ENCODE measurements around the gene CFAP74. TPM values are rescaled to one million over a fixed set of nuclear protein-coding genes. Genes with fewer than 3 reads are reported as not detected.

CFAP74 gene
- total RNA-seq, 1 experiment from 2014 or later, result not detected

DNA sequence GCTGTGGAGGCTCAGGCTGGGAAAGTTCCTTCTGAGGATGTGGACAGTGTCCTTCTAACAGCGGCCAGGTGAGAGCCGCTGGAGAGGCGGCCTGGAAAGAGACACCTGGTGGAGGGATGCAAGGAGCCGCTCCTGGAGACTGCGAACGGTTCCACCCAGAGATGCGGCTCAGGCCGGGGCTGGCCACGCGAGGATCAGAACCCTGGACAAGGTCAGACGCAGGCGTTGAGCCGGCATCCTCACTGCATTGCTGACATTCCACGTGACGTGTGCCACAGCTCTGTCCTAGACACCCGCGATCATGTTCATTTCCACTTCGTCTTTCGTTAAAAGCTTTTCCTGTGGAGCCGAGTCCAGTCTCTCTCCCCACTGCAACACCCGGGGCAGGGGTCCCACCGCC is 28.8 kb downstream of the CFAP74 start:
- Histone ChIP-seq H3K4me2 (ENCODE audit: low read length) (no peak overlapping the region), H3K36me3 (ENCODE audit: low read depth, low read length) (no peaks in the 10 kb centered on the region), H3K4me3 (ENCODE audit: low read length) (no peak overlapping the region), H3K9ac (ENCODE audit: low read length) (no peak overlapping the region), H3K27me3 (ENCODE audit: low read length) (peaks cover 3% of the 10 kb centered on the region; the same call in 1 of the 2 replicates), H3K4me1 (ENCODE audit: insufficient read depth, low read length) (no peaks in the 10 kb centered on the region), H3K27ac (ENCODE audit: low read length) (no peak overlapping the region), H2AFZ (ENCODE audit: low read length) (no peak overlapping the region), H3K79me2 (ENCODE audit: low read length) (no peaks in the 10 kb centered on the region), H4K20me1 (ENCODE audit: low read length) (no peaks in the 10 kb centered on the region), H3F3A (ENCODE audit: low read length, unreplicated experiment) (no peaks in the 10 kb centered on the region), H3K9me2 (replicated peaks; ENCODE audit: low read length) (no peaks in the 10 kb centered on the region), H3K9me3 (ENCODE audit: low read length) (no peaks in the 10 kb centered on the region)
- no peak for DNase-seq
- POLR2A ChIA-PET (ENCODE audit: unreplicated experiment), result no interaction called here
- intact Hi-C loops (cut with micrococcal nuclease), result no loop called here
- no peak for ATAC-seq
- no TSS peak for BruUV-seq (replicated peaks)
- CTCF ChIA-PET, result no interaction called here
- TF ChIP-seq, protein P1, sequence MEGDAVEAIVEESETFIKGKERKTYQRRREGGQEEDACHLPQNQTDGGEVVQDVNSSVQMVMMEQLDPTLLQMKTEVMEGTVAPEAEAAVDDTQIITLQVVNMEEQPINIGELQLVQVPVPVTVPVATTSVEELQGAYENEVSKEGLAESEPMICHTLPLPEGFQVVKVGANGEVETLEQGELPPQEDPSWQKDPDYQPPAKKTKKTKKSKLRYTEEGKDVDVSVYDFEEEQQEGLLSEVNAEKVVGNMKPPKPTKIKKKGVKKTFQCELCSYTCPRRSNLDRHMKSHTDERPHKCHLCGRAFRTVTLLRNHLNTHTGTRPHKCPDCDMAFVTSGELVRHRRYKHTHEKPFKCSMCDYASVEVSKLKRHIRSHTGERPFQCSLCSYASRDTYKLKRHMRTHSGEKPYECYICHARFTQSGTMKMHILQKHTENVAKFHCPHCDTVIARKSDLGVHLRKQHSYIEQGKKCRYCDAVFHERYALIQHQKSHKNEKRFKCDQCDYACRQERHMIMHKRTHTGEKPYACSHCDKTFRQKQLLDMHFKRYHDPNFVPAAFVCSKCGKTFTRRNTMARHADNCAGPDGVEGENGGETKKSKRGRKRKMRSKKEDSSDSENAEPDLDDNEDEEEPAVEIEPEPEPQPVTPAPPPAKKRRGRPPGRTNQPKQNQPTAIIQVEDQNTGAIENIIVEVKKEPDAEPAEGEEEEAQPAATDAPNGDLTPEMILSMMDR (conservative IDR thresholded peaks at IDR 0.05; ENCODE audit: low read depth, low read length), result no peak
- TF ChIP-seq EZH2phosphoT487 (IDR thresholded peaks at IDR 0.05; ENCODE audit: borderline replicate concordance, low read length) (no peak), EZH2 (IDR thresholded peaks at IDR 0.05; ENCODE audit: low read length, unreplicated experiment) (no peak)

DNA sequence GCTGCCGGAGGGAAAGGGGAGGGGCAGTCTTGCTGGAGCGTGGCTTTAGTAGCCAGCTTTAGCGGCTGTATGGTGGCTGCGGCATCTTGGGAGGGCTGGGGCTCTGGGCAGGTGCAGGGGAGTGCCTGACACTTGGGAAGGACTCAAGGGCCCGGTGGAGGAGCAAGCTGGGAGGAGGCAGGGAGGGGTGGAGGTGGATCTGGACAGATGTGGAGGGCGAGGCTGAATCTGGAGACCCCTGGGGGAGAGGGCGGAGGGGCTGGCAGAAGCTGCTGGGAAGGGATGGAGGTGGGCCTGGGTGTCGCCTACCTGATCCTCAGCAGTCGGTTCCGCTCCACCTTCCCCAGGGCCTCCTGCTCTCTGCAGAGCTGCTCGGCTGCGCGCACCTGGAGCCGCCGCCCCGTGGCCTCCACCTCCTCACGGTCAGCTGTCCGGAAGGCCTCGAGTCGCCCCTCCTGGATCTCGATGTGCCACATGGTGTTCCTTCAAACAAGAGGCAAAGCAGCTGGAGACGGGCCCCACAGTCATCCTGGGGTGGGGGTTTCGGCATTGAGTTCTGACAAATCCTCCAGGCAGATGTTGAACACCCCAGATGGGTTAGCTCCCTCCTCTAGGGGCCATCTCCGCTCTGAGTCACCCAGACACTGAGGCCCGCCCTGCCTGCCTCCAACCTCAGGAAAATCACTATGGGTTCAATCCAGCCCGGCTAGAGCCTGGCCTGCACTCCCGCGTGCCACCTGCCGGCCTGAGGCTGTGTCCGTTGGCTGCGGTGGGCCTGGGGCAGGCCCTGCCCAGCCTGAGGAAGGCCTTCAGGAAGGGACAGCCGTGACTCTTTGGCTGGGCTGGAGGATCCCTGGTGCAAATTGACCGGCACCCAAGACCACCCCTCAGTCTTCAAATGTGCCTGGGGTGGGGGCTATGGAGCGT is 29.6 kb downstream of the CFAP74 start:
- H3K27ac ChIP-seq (ENCODE audit: low read length), result no peak overlapping the region
- H3K36me3 ChIP-seq (ENCODE audit: low read depth, low read length), result no peaks in the 10 kb centered on the region
- no peaks in the 10 kb centered on the region for H3F3A ChIP-seq (ENCODE audit: low read length, unreplicated experiment)
- ChIA-PET POLR2A (ENCODE audit: unreplicated experiment) (no interaction called here), CTCF (no interaction called here)
- H4K20me1 ChIP-seq (ENCODE audit: low read length), result no peaks in the 10 kb centered on the region
- H3K4me2 ChIP-seq (ENCODE audit: low read length), result no peak overlapping the region
- no peaks in the 10 kb centered on the region for H3K9me3 ChIP-seq (ENCODE audit: low read length)
- H2AFZ ChIP-seq (ENCODE audit: low read length), result no peak overlapping the region
- TF ChIP-seq, protein P1 (conservative IDR thresholded peaks at IDR 0.05; ENCODE audit: low read depth, low read length), result no peak
- TF ChIP-seq EZH2phosphoT487 (IDR thresholded peaks at IDR 0.05; ENCODE audit: borderline replicate concordance, low read length) (no peak), EZH2 (IDR thresholded peaks at IDR 0.05; ENCODE audit: low read length, unreplicated experiment) (no peak)
- H3K9ac ChIP-seq (ENCODE audit: low read length), result no peak overlapping the region
- no peak for DNase-seq
- H3K9me2 ChIP-seq (replicated peaks; ENCODE audit: low read length), result no peaks in the 10 kb centered on the region
- ATAC-seq, result no peak
- no TSS peak for BruUV-seq (replicated peaks)
- H3K4me3 ChIP-seq (ENCODE audit: low read length), result no peak overlapping the region
- H3K4me1 ChIP-seq (ENCODE audit: insufficient read depth, low read length), result no peaks in the 10 kb centered on the region
- H3K27me3 ChIP-seq (ENCODE audit: low read length), result peaks cover 3% of the 10 kb centered on the region; the same call in 1 of the 2 replicates
- intact Hi-C loops (cut with micrococcal nuclease), result no loop called here
- H3K79me2 ChIP-seq (ENCODE audit: low read length), result no peaks in the 10 kb centered on the region

All from PC-3 (cell line).